Upper lobe of left lung (tissue), 4 donors: ENCODE results near the gene PGLYRP4.

Source experiments
- POLR2AphosphoS5 ChIP-seq, 2 donors: sonication (generic); formaldehyde crosslinking; IDR thresholded peaks; one replicate each; pipeline ENCODE4 v1.5.1; 2017; ENCODE audit warnings: antibody characterized with exemption in 2 of 2
- TF ChIP-seq, protein P1 (sequence below), 6 experiments: fragments of 450-650 bp in 4 of 6; fragments of 200-600 bp in 2 of 6; sonication (generic) in 2 of 6; IDR thresholded peaks; one replicate each; pipeline ENCODE4 v1.5.1; 2016 to 2019; ENCODE audit warnings: antibody characterized with exemption in 6 of 6

DNA sequence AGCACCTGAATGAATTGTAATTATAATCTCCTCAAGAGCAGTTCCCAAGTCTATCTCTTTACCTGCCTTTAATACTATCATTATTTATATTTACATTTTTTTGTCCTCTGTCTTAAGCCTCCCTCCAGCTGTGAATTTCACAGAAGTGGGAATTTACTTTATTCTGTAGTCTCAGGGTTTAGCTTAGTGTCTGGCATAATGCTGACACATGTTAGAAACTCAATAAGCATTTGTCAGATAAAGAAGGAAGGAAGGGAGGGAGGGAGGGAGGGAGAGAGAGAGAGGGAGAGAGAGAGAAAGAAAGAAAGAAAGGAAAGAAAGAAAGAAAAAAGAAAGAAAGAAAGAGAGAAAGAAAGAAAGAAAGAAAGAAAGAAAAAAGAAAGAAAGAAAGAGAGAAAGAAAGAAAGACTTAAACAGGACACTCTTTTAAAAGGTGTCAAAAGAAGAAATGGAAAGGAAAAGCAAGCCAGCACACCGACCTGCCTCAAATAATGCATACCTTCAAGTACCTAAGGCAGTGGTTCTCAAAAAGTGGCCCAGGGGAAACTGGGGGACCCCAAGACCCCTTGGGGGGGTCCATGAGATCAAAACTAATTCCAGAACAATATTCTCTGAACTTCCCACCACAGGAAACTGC is 1.8 kb upstream of the PGLYRP4 start:
- TF ChIP-seq, protein P1, sequence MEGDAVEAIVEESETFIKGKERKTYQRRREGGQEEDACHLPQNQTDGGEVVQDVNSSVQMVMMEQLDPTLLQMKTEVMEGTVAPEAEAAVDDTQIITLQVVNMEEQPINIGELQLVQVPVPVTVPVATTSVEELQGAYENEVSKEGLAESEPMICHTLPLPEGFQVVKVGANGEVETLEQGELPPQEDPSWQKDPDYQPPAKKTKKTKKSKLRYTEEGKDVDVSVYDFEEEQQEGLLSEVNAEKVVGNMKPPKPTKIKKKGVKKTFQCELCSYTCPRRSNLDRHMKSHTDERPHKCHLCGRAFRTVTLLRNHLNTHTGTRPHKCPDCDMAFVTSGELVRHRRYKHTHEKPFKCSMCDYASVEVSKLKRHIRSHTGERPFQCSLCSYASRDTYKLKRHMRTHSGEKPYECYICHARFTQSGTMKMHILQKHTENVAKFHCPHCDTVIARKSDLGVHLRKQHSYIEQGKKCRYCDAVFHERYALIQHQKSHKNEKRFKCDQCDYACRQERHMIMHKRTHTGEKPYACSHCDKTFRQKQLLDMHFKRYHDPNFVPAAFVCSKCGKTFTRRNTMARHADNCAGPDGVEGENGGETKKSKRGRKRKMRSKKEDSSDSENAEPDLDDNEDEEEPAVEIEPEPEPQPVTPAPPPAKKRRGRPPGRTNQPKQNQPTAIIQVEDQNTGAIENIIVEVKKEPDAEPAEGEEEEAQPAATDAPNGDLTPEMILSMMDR (IDR thresholded peaks at IDR 0.05), result no peak
- TF ChIP-seq POLR2AphosphoS5 (IDR thresholded peaks at IDR 0.05), result no peak
